HepG2 (cell line): Measurements from ENCODE around the gene SMTNL1. TPM values are rescaled to one million over a fixed set of nuclear protein-coding genes. Genes with fewer than 3 reads are reported as not detected.

Experiments
- ATAC-seq: fragments of 200-7000 bp; cut with Tn5 transposase; 3 replicates; pipeline ENCODE4 v1.9.1; 2020; ENCODE audit warnings: mild to moderate bottlenecking, moderate library complexity
- BruUV-seq: library from RNA; stranded (reverse); fragments of 400-500 nt; replicated peaks from 2 replicates; lab custom pipeline; 2021; lab: Mats Ljungman, UMichigan
- CTCF ChIA-PET: fragments of 300-600 bp; formaldehyde crosslinking; extraction: SDS; loops from one replicate; lab custom pipeline; 2021; ENCODE audit warnings: low total read pairs, inconsistent platforms, low intra/inter-chr PET ratio; lab: Yijun Ruan, JAX
- POLR2A ChIA-PET: fragments of 350-600 bp; sonication (Branson Sonifier 250); formaldehyde crosslinking; loops from one replicate; lab custom pipeline; 2020; ENCODE audit warnings: antibody characterized with exemption, inconsistent platforms; lab: Yijun Ruan, JAX
- DNase-seq: peaks from one replicate; pipeline ENCODE4 v3.0.0-alpha.2; 2015; ENCODE audit warnings: low spot score
- FAIRE-seq: peaks from 3 replicates; lab custom pipeline; 2011; peaks lifted over from hg19 to GRCh38; lab: Jason Lieb, UNC
- H2AFZ ChIP-seq: one replicate; pipeline ENCODE4 v1.6.1; 2011; ENCODE audit warnings: low read length, inconsistent platforms
- H3K27ac ChIP-seq: fragments of 300-600 bp; 3 replicates; pipeline ENCODE4 v1.8.0; 2011; ENCODE audit warnings: mixed run types, mild to moderate bottlenecking, mixed read lengths, low read length, inconsistent platforms; ENCODE audit not compliant: insufficient read depth; ENCODE audit errors: extremely low read length
- H3K27me3 ChIP-seq, 2 experiments: fragments of 200-600 bp in 1 of 2; 2 replicates in 1 of 2; 3 replicates in 1 of 2; pipeline versions ENCODE4 v1.6.0 to v1.8.0; 2011; ENCODE audit warnings: low read length in 2 of 2, mild to moderate bottlenecking in 2 of 2, moderate library complexity in 2 of 2, inconsistent platforms in 1 of 2; ENCODE audit not compliant: insufficient read depth in 2 of 2, control insufficient read depth in 1 of 2
- H3K36me3 ChIP-seq, 2 experiments: fragments of 200-600 bp in 1 of 2; replicated peaks in 1 of 2; 2 replicates in 1 of 2; 3 replicates in 1 of 2; pipeline versions ENCODE4 v1.5.1 to v1.8.0; 2011; ENCODE audit warnings: low read length in 2 of 2, inconsistent platforms in 1 of 2; ENCODE audit not compliant: insufficient read depth in 2 of 2, control insufficient read depth in 1 of 2
- H3K4me1 ChIP-seq: 2 replicates; pipeline ENCODE4 v1.5.1; 2012; ENCODE audit warnings: low read length, inconsistent platforms; ENCODE audit not compliant: insufficient read depth
- H3K4me2 ChIP-seq: 2 replicates; pipeline ENCODE4 v1.6.0; 2011; ENCODE audit warnings: low read depth, low read length, inconsistent platforms
- H3K4me3 ChIP-seq, 3 experiments: fragments of 200-600 bp in 1 of 3; sonication (generic), shearing (Covaris generic) in 1 of 3; replicated peaks in 1 of 3; 2 replicates each; pipeline ENCODE4 v1.5.1; 2011 to 2016; ENCODE audit warnings: low read length in 3 of 3, inconsistent platforms in 2 of 3, low read depth in 2 of 3, mild to moderate bottlenecking in 2 of 3, control low read depth in 1 of 3, mixed read lengths in 1 of 3; ENCODE audit not compliant: insufficient read depth in 1 of 3
- H3K79me2 ChIP-seq: one replicate; pipeline ENCODE4 v1.6.1; 2011; ENCODE audit warnings: low read length, inconsistent platforms; ENCODE audit not compliant: insufficient read depth
- H3K9ac ChIP-seq: 2 replicates; pipeline ENCODE4 v1.6.0; 2011; ENCODE audit warnings: mild to moderate bottlenecking, low read depth, low read length, inconsistent platforms; ENCODE audit not compliant: insufficient read depth
- H3K9me3 ChIP-seq: 2 replicates; pipeline ENCODE4 v1.5.1; 2012; ENCODE audit warnings: mild to moderate bottlenecking, low read length
- H4K20me1 ChIP-seq: 2 replicates; pipeline ENCODE4 v1.6.0; 2011; ENCODE audit warnings: inconsistent platforms, mild to moderate bottlenecking, low read length, moderate library complexity; ENCODE audit not compliant: insufficient read depth
- CREB3 ChIP-seq: sonication (generic); formaldehyde crosslinking; IDR thresholded peaks from 2 replicates; pipeline ENCODE4 v1.5.0; 2020; ENCODE audit warnings: missing genetic modification reagents
- GTF2F1 ChIP-seq: fragments of 150-350 bp; IDR thresholded peaks from 2 replicates; pipeline ENCODE4 v1.6.1; 2014; ENCODE audit warnings: low read length
- HINFP ChIP-seq: sonication (generic); formaldehyde crosslinking; IDR thresholded peaks from 2 replicates; pipeline ENCODE4 v1.4.0; 2020; ENCODE audit warnings: low read depth, mild to moderate bottlenecking, missing genetic modification reagents
- MTERF4 ChIP-seq: sonication (generic); formaldehyde crosslinking; IDR thresholded peaks from 2 replicates; pipeline ENCODE4 v1.8.0; 2023; ENCODE audit warnings: mild to moderate bottlenecking, missing genetic modification reagents
- RFX1 ChIP-seq: fragments of 450-650 bp; IDR thresholded peaks from 2 replicates; pipeline ENCODE4 v1.6.1; 2017
- SMC3 ChIP-seq: IDR thresholded peaks from 2 replicates; pipeline ENCODE4 v1.6.1; 2011; ENCODE audit warnings: low read length, improper control_type of control experiment
- SP4 ChIP-seq: sonication (generic); formaldehyde crosslinking; IDR thresholded peaks from 2 replicates; pipeline ENCODE4 v1.8.1; 2023; ENCODE audit warnings: mild to moderate bottlenecking, missing genetic modification reagents
- TP53 ChIP-seq: sonication (generic); formaldehyde crosslinking; conservative IDR thresholded peaks from 2 replicates; pipeline ENCODE4 v1.4.0; 2020; ENCODE audit warnings: missing genetic modification reagents
- ZNF256 ChIP-seq: sonication (generic); formaldehyde crosslinking; conservative IDR thresholded peaks from 2 replicates; pipeline ENCODE4 v1.4.0; 2020; ENCODE audit warnings: missing genetic modification reagents
- ZNF598 ChIP-seq: sonication (generic); formaldehyde crosslinking; IDR thresholded peaks from 2 replicates; pipeline ENCODE4 v1.5.1; 2020; ENCODE audit warnings: mild to moderate bottlenecking, missing genetic modification reagents, borderline replicate concordance
- ZNF619 ChIP-seq: sonication (generic); formaldehyde crosslinking; IDR thresholded peaks from 2 replicates; pipeline ENCODE4 v1.4.0; 2020; ENCODE audit warnings: mild to moderate bottlenecking, missing genetic modification reagents
- ZNF841 ChIP-seq: sonication (generic); formaldehyde crosslinking; IDR thresholded peaks from 2 replicates; pipeline ENCODE4 v1.8.1; 2023; ENCODE audit warnings: missing genetic modification reagents, borderline replicate concordance
- ZNF878 ChIP-seq: sonication (generic); formaldehyde crosslinking; IDR thresholded peaks from 2 replicates; pipeline ENCODE4 v1.8.1; 2023; ENCODE audit warnings: mild to moderate bottlenecking, missing genetic modification reagents, moderate library complexity
- WGBS: methylation state at CpG from one replicate; pipeline ENCODE4 v1.1.6; 2017; ENCODE audit warnings: low lambda C conversion rate; 5-methylcytosine and 5-hydroxymethylcytosine counted together
- in situ Hi-C: cut with HindIII; loops from 2 replicates; pipeline ENCODE4 v1.10.0; 2017; ENCODE audit warnings: low pct_unique_long_range_greater_than_20kb; ENCODE audit not compliant: extremely low pct_ligation_motif_present
- intact Hi-C: fragments of 100-400 bp; cut with micrococcal nuclease; formaldehyde crosslinking; loops from one replicate; pipeline ENCODE4 v1.10.0; 2022; ENCODE audit not compliant: unreplicated experiment
- polyA plus RNA-seq, 8 experiments: library from polyadenylated mRNA; depleted of rRNA in 3 of 8; stranded (reverse) in 7 of 8; unstranded in 1 of 8; fragments of >200 nt; fragmentation: Illumina TruSeq in 4 of 8; extraction: Trizol in 4 of 8; gene quantifications; 2 replicates each; pipeline versions ENCODE4 v1.2.1 to v1.2.3, GENCODE V29; 2011 to 2016; ENCODE audit warnings: low read depth in 4 of 8, missing spikeins in 1 of 8, mixed read lengths in 1 of 8; ENCODE audit not compliant: insufficient read depth in 1 of 8
- total RNA-seq, 5 experiments: library from RNA; depleted of rRNA; stranded (reverse); fragments of >200 nt; fragmentation: Illumina TruSeq; extraction: Trizol; gene quantifications; 2 replicates each; pipeline ENCODE4 v1.2.3, GENCODE V29; 2016; ENCODE audit warnings: low read depth in 1 of 5

SMTNL1 gene
- total and polyA plus RNA-seq, 2 of the 13 experiments (the other 11 are each of a cell fraction or from before 2014, with no cell fraction given) = 0.04 TPM; not detected in 1

DNA sequence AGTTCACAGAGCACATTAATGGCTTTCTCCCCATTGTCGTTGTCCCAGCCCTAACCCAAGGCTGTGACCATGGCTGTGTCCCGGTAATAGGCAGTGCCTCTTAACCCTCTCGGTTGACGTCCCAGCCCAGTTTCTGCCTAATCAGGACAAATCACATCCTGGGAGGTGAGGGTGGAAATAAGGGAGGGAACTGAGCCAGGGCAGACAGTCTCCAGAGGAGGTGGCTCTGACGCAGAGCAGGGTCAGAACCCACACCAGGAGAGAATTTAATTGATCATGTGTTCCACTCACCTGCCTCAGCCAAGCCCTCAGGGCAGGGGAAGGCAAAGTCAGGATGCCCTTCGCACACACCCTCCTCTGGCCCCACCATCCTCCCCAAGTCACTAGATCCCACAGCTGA, 38.9 kb upstream of the SMTNL1 start:
- H3K27ac ChIP-seq = peak overlapping the region; percentile 97
- H3K36me3 ChIP-seq = peaks cover 19 to 59% of the 10 kb centered on the region in 2 experiments
- ATAC-seq = peak; percentile 2; the same call in 1 of the 3 replicates
- no peak for FAIRE-seq
- H3K9ac ChIP-seq = peak overlapping the region; percentile 23
- intact Hi-C loops = no loop called here
- peaks cover 31% of the 10 kb centered on the region for H3K79me2 ChIP-seq
- no peaks in the 10 kb centered on the region for H3K27me3 ChIP-seq
- no peak overlapping the region for H3K4me3 ChIP-seq
- CTCF ChIA-PET = no interaction called here
- WGBS = 52% methylated on average over 6 of the region's 6 CpGs
- POLR2A ChIA-PET = interaction anchor here (1.1 to 3.1 kb wide), 5 partner anchors 17 to 162 kb away, joined by 3 to 104 read pairs (median 4); partner anchors contain the start of genes SLC43A1 and TIMM10
- no peak for TF ChIP-seq ZNF841 (CRISPR knock-in tag)
- 0 out of 2 replicates have a peak, but pooled peaks have one; percentile 37 for TF ChIP-seq SP4 (CRISPR knock-in tag)
- TF ChIP-seq TP53 (CRISPR knock-in tag) = no peak
- 0 out of 2 replicates have a peak, but pooled peaks have one; percentile 19 for TF ChIP-seq HINFP (CRISPR knock-in tag)
- 0 out of 2 replicates have a peak, but pooled peaks have one; percentile 8 for TF ChIP-seq ZNF619 (CRISPR knock-in tag)
- TF ChIP-seq RFX1 = no peak
- TF ChIP-seq SMC3 = no peak
- no peak for TF ChIP-seq ZNF598 (CRISPR knock-in tag)
- TF ChIP-seq ZNF878 (CRISPR knock-in tag) = no peak
- TF ChIP-seq ZNF256 (CRISPR knock-in tag) = no peak
- no peak for TF ChIP-seq GTF2F1
- 0 out of 2 replicates have a peak, but pooled peaks have one; percentile 50 for TF ChIP-seq MTERF4 (CRISPR knock-in tag)
- no peak for TF ChIP-seq CREB3 (CRISPR knock-in tag)
- no TSS peak for BruUV-seq
- in situ Hi-C loops = no loop called here
- peaks cover 2% of the 10 kb centered on the region for H4K20me1 ChIP-seq
- DNase-seq = no peak
- no peaks in the 10 kb centered on the region for H3K9me3 ChIP-seq
- H3K4me2 ChIP-seq = peak overlapping the region; percentile 72
- H2AFZ ChIP-seq = no peak overlapping the region
- H3K4me1 ChIP-seq = peaks cover 94% of the 10 kb centered on the region
